Fibroblast of upper back skin (primary cell): ENCODE measurements around the gene FA2H.
A peak's percentile ranks its signal among the peaks of the same experiment; 100 is the strongest.
"Not testable (repeated sequence)": the region's sequence is repeated elsewhere in the genome, so short reads cannot be mapped to it uniquely, and the experiment has no call there.

ENCODE experiments used
- DNase-seq: peaks from one replicate; pipeline ENCODE4 v3.0.0-alpha.2; 2013

Gene FA2H

GRCh38 chr16:74743045-74743667 is 31.5 kb downstream of the FA2H start:
- no peak for DNase-seq

- DNase-seq, result peak; percentile 20
Observed at GRCh38 chr16:74742051-74742481, 32.6 kb downstream of the FA2H start.

GRCh38 chr16:74740795-74741304 is 33.8 kb downstream of the FA2H start:
- DNase-seq, result no peak

GRCh38 chr16:74739275-74739674 is 35.3 kb downstream of the FA2H start:
- no peak for DNase-seq

- DNase-seq, result no peak
Observed at GRCh38 chr16:74738816-74739215, 35.8 kb downstream of the FA2H start.

GRCh38 chr16:74738113-74738541 is 36.5 kb downstream of the FA2H start:
- no peak for DNase-seq

GRCh38 chr16:74737521-74737920 is 37.1 kb downstream of the FA2H start:
- DNase-seq, result no peak

- no peak for DNase-seq
Observed at GRCh38 chr16:74736531-74737157, 38.0 kb downstream of the FA2H start.

GRCh38 chr16:74735554-74735953 is 39.1 kb downstream of the FA2H start:
- DNase-seq, result no peak

GRCh38 chr16:74735162-74735452 is 39.5 kb downstream of the FA2H start:
- DNase-seq, result no peak

GRCh38 chr16:74734361-74735161 is 40.1 kb downstream of the FA2H start:
- no peak for DNase-seq

- no peak for DNase-seq
Observed at GRCh38 chr16:74732707-74733350, 41.8 kb downstream of the FA2H start.

- DNase-seq, result no peak
Observed at GRCh38 chr16:74731853-74732477, 42.7 kb downstream of the FA2H start.

GRCh38 chr16:74729783-74730683 is 44.6 kb downstream of the FA2H start:
- DNase-seq, result no peak

- DNase-seq, result no peak
Observed at GRCh38 chr16:74727903-74728302, 46.7 kb downstream of the FA2H start.

GRCh38 chr16:74726716-74727115 is 47.9 kb downstream of the FA2H start:
- no peak for DNase-seq

GRCh38 chr16:74725651-74726455 is 48.8 kb downstream of the FA2H start:
- DNase-seq, result no peak

GRCh38 chr16:74724820-74725549 is 49.6 kb downstream of the FA2H start:
- DNase-seq, result no peak

GRCh38 chr16:74723256-74723655 is 51.4 kb downstream of the FA2H start:
- no peak for DNase-seq

- DNase-seq, result not testable (repeated sequence)
Observed at GRCh38 chr16:74722156-74722555, 52.5 kb downstream of the FA2H start.
